GM06990 (cell line): ENCODE measurements around the gene CMC2.

Source experiments
- DNase-seq: peaks from one replicate; pipeline ENCODE4 v3.0.0-alpha.2; 2011; ENCODE audit not compliant: insufficient read length; ENCODE audit errors: extremely low read depth
- H3K27me3 ChIP-seq: replicated peaks from 2 replicates; pipeline ENCODE4 v1.6.0; 2011; ENCODE audit warnings: low read length; ENCODE audit not compliant: control insufficient read depth, insufficient read depth
- H3K36me3 ChIP-seq: 2 replicates; pipeline ENCODE4 v1.5.1; 2011; ENCODE audit warnings: low read length; ENCODE audit not compliant: control insufficient read depth, insufficient read depth
- H3K4me3 ChIP-seq: replicated peaks from 2 replicates; pipeline ENCODE4 v1.5.1; 2011; ENCODE audit warnings: low read depth, mild to moderate bottlenecking, control low read depth, low read length
- CTCF ChIP-seq: IDR thresholded peaks from 2 replicates; pipeline ENCODE4 v1.5.1; 2011; ENCODE audit warnings: low read length, control low read depth, mild to moderate bottlenecking, inconsistent platforms; ENCODE audit not compliant: insufficient read depth, poor library complexity, severe bottlenecking

Gene CMC2

GRCh38 chr16:80947239-80947638 lies 59.4 kb downstream of the CMC2 start:
- no peak for TF ChIP-seq CTCF
- Histone ChIP-seq H3K27me3 (no peaks in the 10 kb centered on the region; the same call in 1 of the 2 replicates), H3K36me3 (no peaks in the 10 kb centered on the region), H3K4me3 (no peak overlapping the region)
- DNase-seq, result no peak

- DNase-seq, result no peak
- no peak for TF ChIP-seq CTCF
- H3K4me3 ChIP-seq, result no peak overlapping the region
- H3K27me3 ChIP-seq, result no peaks in the 10 kb centered on the region; the same call in 1 of the 2 replicates
- H3K36me3 ChIP-seq, result no peaks in the 10 kb centered on the region
Measured at GRCh38 chr16:80946481-80946880, 60.2 kb downstream of the CMC2 start.

- DNase-seq, result no peak
- TF ChIP-seq CTCF, result no peak
- H3K36me3 ChIP-seq, result no peaks in the 10 kb centered on the region
- H3K4me3 ChIP-seq, result no peak overlapping the region
- H3K27me3 ChIP-seq, result no peaks in the 10 kb centered on the region
Measured at GRCh38 chr16:80940069-80940856, 66.4 kb downstream of the CMC2 start.

GRCh38 chr16:80938879-80939260 lies 67.8 kb downstream of the CMC2 start:
- no peak for TF ChIP-seq CTCF
- no peaks in the 10 kb centered on the region for H3K27me3 ChIP-seq
- no peak for DNase-seq
- H3K4me3 ChIP-seq, result no peak overlapping the region
- no peaks in the 10 kb centered on the region for H3K36me3 ChIP-seq

- no peak for DNase-seq
- Histone ChIP-seq H3K27me3 (no peaks in the 10 kb centered on the region), H3K36me3 (no peaks in the 10 kb centered on the region), H3K4me3 (no peak overlapping the region)
- no peak for TF ChIP-seq CTCF
Measured at GRCh38 chr16:80938004-80938878, 68.4 kb downstream of the CMC2 start.
